GM12874 (cell line): ENCODE measurements around the gene FAM111B.

Experiments used
- CTCF ChIP-seq: IDR thresholded peaks from 2 replicates; pipeline ENCODE4 v1.5.1; 2011; ENCODE audit warnings: low read depth, mild to moderate bottlenecking, control low read depth, low read length, moderate library complexity; ENCODE audit not compliant: insufficient read depth

Gene FAM111B

GRCh38 chr11:59141191-59141590, 34.2 kb downstream of the FAM111B start:
- no peak for TF ChIP-seq CTCF

- TF ChIP-seq CTCF: no peak
These were observed 34.8 kb downstream of the FAM111B start for GRCh38 chr11:59141673-59142460.

- TF ChIP-seq CTCF: peak; percentile 45; the same call in 1 of the 2 replicates
These were observed 35.8 kb downstream of the FAM111B start, which contains the start of gene FAM111A for GRCh38 chr11:59142530-59143507. FAM111A (plus strand) TSS chr11:59142856; CDS start chr11:59148873, 6,017 bp downstream.

GRCh38 chr11:59144096-59144495, 37.1 kb downstream of the FAM111B start:
- TF ChIP-seq CTCF: no peak

- peak; percentile 52 for TF ChIP-seq CTCF
These were observed 37.7 kb downstream of the FAM111B start for GRCh38 chr11:59144579-59145345.

GRCh38 chr11:59145534-59145933, 38.5 kb downstream of the FAM111B start:
- TF ChIP-seq CTCF: no peak
